WTC11 (cell line): Measurements from ENCODE around the gene EXOC3L2. TPM values are rescaled to one million over a fixed set of nuclear protein-coding genes. Genes with fewer than 3 reads are reported as not detected.

Experiments used
- ATAC-seq: fragments of 200-7000 bp; cut with Tn5 transposase; 2 replicates; pipeline ENCODE4 v1.10.0; 2021; ENCODE audit warnings: mild to moderate bottlenecking, moderate library complexity
- CTCF ChIA-PET: fragments of 300-600 bp; sonication (Branson Sonifier 250); formaldehyde crosslinking; loops from one replicate; lab custom pipeline; 2021; ENCODE audit warnings: antibody characterized with exemption; lab: Charles Lee
- POLR2A ChIA-PET: fragments of 350-600 bp; sonication (Branson Sonifier 250); formaldehyde crosslinking; loops from one replicate; lab custom pipeline; 2021; ENCODE audit warnings: antibody characterized with exemption; lab: Charles Lee
- DNase-seq: peaks from one replicate; pipeline ENCODE4 v3.0.0; 2021; ENCODE audit warnings: low spot score
- H3K27ac Mint-ChIP-seq: 2 replicates; pipeline ENCODE4 v1.8.0; 2021; ENCODE audit warnings: mixed read lengths
- H3K27me3 Mint-ChIP-seq: 2 replicates; pipeline ENCODE4 v1.8.0; 2021; ENCODE audit warnings: low read depth, mild to moderate bottlenecking, moderate library complexity, mixed read lengths
- H3K36me3 Mint-ChIP-seq: 2 replicates; pipeline ENCODE4 v1.8.0; 2021; ENCODE audit warnings: mixed read lengths
- H3K4me1 Mint-ChIP-seq: 2 replicates; pipeline ENCODE4 v1.8.0; 2022; ENCODE audit warnings: mixed read lengths
- H3K4me3 Mint-ChIP-seq: 2 replicates; pipeline ENCODE4 v1.8.0; 2021; ENCODE audit warnings: mild to moderate bottlenecking, moderate library complexity, mixed read lengths
- H3K9me3 Mint-ChIP-seq: 2 replicates; pipeline ENCODE4 v1.8.0; 2021; ENCODE audit warnings: mixed read lengths
- CDX4 ChIP-seq: fragments of 250-450 bp; sonication (Bioruptor Pico); IDR thresholded peaks from 2 replicates; pipeline ENCODE4 v1.9.0; 2021; ENCODE audit warnings: moderate library complexity, mild to moderate bottlenecking, inconsistent platforms, borderline replicate concordance
- CREB1 ChIP-seq: sonication (generic); formaldehyde crosslinking; IDR thresholded peaks from 2 replicates; pipeline ENCODE4 v1.8.0; 2023; ENCODE audit warnings: mild to moderate bottlenecking, missing genetic modification reagents
- ERG ChIP-seq: fragments of 250-450 bp; sonication (Bioruptor Pico); IDR thresholded peaks from 2 replicates; pipeline ENCODE4 v1.8.0; 2021; ENCODE audit warnings: mild to moderate bottlenecking
- FOXJ3 ChIP-seq: sonication (generic); formaldehyde crosslinking; IDR thresholded peaks from 2 replicates; pipeline ENCODE4 v1.9.0; 2021; ENCODE audit warnings: missing genetic modification reagents, mild to moderate bottlenecking, borderline replicate concordance
- FOXP4 ChIP-seq: sonication (generic); formaldehyde crosslinking; IDR thresholded peaks from 2 replicates; pipeline ENCODE4 v1.8.0; 2022; ENCODE audit warnings: mild to moderate bottlenecking, missing genetic modification reagents
- IRF2 ChIP-seq: sonication (generic); formaldehyde crosslinking; IDR thresholded peaks from 2 replicates; pipeline ENCODE4 v1.8.0; 2022; ENCODE audit warnings: low read depth, missing genetic modification reagents, borderline replicate concordance
- NR1H2 ChIP-seq: sonication (generic); formaldehyde crosslinking; IDR thresholded peaks from 2 replicates; pipeline ENCODE4 v1.9.0; 2021; ENCODE audit warnings: mild to moderate bottlenecking, moderate library complexity, missing genetic modification reagents
- SP1 ChIP-seq: sonication (generic); formaldehyde crosslinking; conservative IDR thresholded peaks from 2 replicates; pipeline ENCODE4 v1.8.1; 2022; ENCODE audit warnings: missing genetic modification reagents
- USF1 ChIP-seq: sonication (generic); formaldehyde crosslinking; IDR thresholded peaks from 2 replicates; pipeline ENCODE4 v1.8.0; 2022; ENCODE audit warnings: mild to moderate bottlenecking, missing genetic modification reagents
- ZBTB21 ChIP-seq: sonication (generic); formaldehyde crosslinking; IDR thresholded peaks from 2 replicates; pipeline ENCODE4 v1.8.1; 2023; ENCODE audit warnings: mild to moderate bottlenecking, missing genetic modification reagents, borderline replicate concordance
- ZNF232 ChIP-seq: sonication (generic); formaldehyde crosslinking; IDR thresholded peaks from 2 replicates; pipeline ENCODE4 v1.8.0; 2022; ENCODE audit warnings: mild to moderate bottlenecking, missing genetic modification reagents
- ZNF396 ChIP-seq: fragments of 250-450 bp; sonication (Bioruptor Pico); IDR thresholded peaks from 2 replicates; pipeline ENCODE4 v1.8.0; 2021; ENCODE audit warnings: mild to moderate bottlenecking, moderate library complexity, borderline replicate concordance
- ZNF532 ChIP-seq: fragments of 250-450 bp; sonication (Bioruptor Pico); IDR thresholded peaks from 2 replicates; pipeline ENCODE4 v1.9.0; 2021; ENCODE audit warnings: mild to moderate bottlenecking, borderline replicate concordance
- ZSCAN18 ChIP-seq: fragments of 250-450 bp; sonication (Bioruptor Pico); IDR thresholded peaks from 2 replicates; pipeline ENCODE4 v2.1.2; 2022; ENCODE audit warnings: mild to moderate bottlenecking, moderate library complexity
- total RNA-seq: library from RNA; stranded (reverse); gene quantifications from 3 replicates; pipeline ENCODE4 v1.2.3, GENCODE V29; 2021

The EXOC3L2 gene
- total RNA-seq, 1 experiment from 2014 or later = 2.7 TPM

- CTCF ChIA-PET = interaction anchor here (0.6 to 3.7 kb wide), 8 partner anchors 16 to 608 kb away, joined by 3 to 45 read pairs (median 4); partner anchors contain the start of genes BLOC1S3 and TRAPPC6A
- H3K27ac Mint-ChIP-seq = no peak overlapping the region
- no peaks in the 10 kb centered on the region for H3K9me3 Mint-ChIP-seq
- H3K36me3 Mint-ChIP-seq = no peaks in the 10 kb centered on the region
- ATAC-seq = no peak
- POLR2A ChIA-PET = no interaction called here
- H3K27me3 Mint-ChIP-seq = peaks cover 21% of the 10 kb centered on the region
- no peak for TF ChIP-seq ZNF532 (CRISPR knock-in tag)
- TF ChIP-seq ZBTB21 = no peak
- no peak for TF ChIP-seq ZNF396 (CRISPR knock-in tag)
- TF ChIP-seq USF1 (CRISPR knock-in tag) = no peak
- no peak for TF ChIP-seq ZNF232 (CRISPR knock-in tag)
- no peak for TF ChIP-seq ERG (CRISPR knock-in tag)
- TF ChIP-seq CREB1 (CRISPR knock-in tag) = no peak
- TF ChIP-seq CDX4 (CRISPR knock-in tag) = no peak
- no peak for TF ChIP-seq IRF2 (CRISPR knock-in tag)
- no peak for TF ChIP-seq FOXP4 (CRISPR knock-in tag)
- no peak for TF ChIP-seq ZSCAN18 (CRISPR knock-in tag)
- no peak for TF ChIP-seq NR1H2 (CRISPR knock-in tag)
- TF ChIP-seq, all 79 proteins: peak for 0
- no peak overlapping the region for H3K4me3 Mint-ChIP-seq
- no peak for DNase-seq
- H3K4me1 Mint-ChIP-seq = no peaks in the 10 kb centered on the region
These were observed 42.6 kb downstream of the EXOC3L2 start for GRCh38 chr19:45202637-45203036.

GRCh38 chr19:45200568-45200967 is 44.6 kb downstream of the EXOC3L2 start:
- ChIA-PET POLR2A (interaction anchor here (0.6 kb wide), 1 partner anchor 57 kb away, joined by 4 read pairs; no protein-coding TSS in a partner anchor), CTCF (interaction anchor here (0.5 to 3.7 kb wide), 23 partner anchors 10 to 1566 kb away, joined by 3 to 45 read pairs (median 4); partner anchors contain the start of genes BLOC1S3, CKM, MARK4 and PPP1R13L)
- ATAC-seq (peak; percentile 83), DNase-seq (peak; percentile 75)
- Mint-ChIP-seq H3K4me1 (no peaks in the 10 kb centered on the region), H3K9me3 (no peaks in the 10 kb centered on the region), H3K36me3 (no peaks in the 10 kb centered on the region), H3K27me3 (peaks cover 33% of the 10 kb centered on the region), H3K27ac (no peak overlapping the region), H3K4me3 (no peak overlapping the region)
- TF ChIP-seq FOXJ3 (CRISPR knock-in tag) (no peak), SP1 (CRISPR knock-in tag) (0 out of 2 replicates have a peak, but pooled peaks have one; percentile 18)
